Measurements from ENCODE around the gene UMAD1.
"Not testable (repeated sequence)": the region's sequence is repeated elsewhere in the genome, so short reads cannot be mapped to it uniquely, and the experiment has no call there.

Gene UMAD1

GRCh38 chr7:7803715-7804178, 163.2 kb downstream of the UMAD1 start:
- Mint-ChIP-seq H3K27me3 (ENCODE audit: low read depth) (no peaks in the 10 kb centered on the region), H3K9me3 (no peaks in the 10 kb centered on the region), H3K4me1 (peaks cover 7% of the 10 kb centered on the region), H3K27ac (peak overlapping the region in 1 of 3 experiments; percentile 1), H3K36me3 (ENCODE audit: low read depth) (no peaks in the 10 kb centered on the region), H3K4me3 (no peak overlapping the region)
- TF ChIP-seq CTCF (IDR thresholded peaks at IDR 0.05; ENCODE audit: unreplicated experiment in 3 of 3), result no peak

- H3K27me3 Mint-ChIP-seq (ENCODE audit: low read depth); H3K36me3 Mint-ChIP-seq (ENCODE audit: low read depth); H3K4me1 Mint-ChIP-seq; H3K4me3 Mint-ChIP-seq; H3K9me3 Mint-ChIP-seq; H3K27ac Mint-ChIP-seq: not testable (repeated sequence)
Measured at GRCh38 chr7:7804822-7805221, 164.3 kb downstream of the UMAD1 start.

GRCh38 chr7:7805511-7806153, 165.1 kb downstream of the UMAD1 start:
- Mint-ChIP-seq H3K4me1 (peaks cover 7% of the 10 kb centered on the region), H3K27ac (no peak overlapping the region), H3K36me3 (ENCODE audit: low read depth) (no peaks in the 10 kb centered on the region), H3K4me3 (no peak overlapping the region), H3K9me3 (no peaks in the 10 kb centered on the region), H3K27me3 (ENCODE audit: low read depth) (no peaks in the 10 kb centered on the region)
- TF ChIP-seq CTCF (IDR thresholded peaks at IDR 0.05; ENCODE audit: unreplicated experiment in 3 of 3), result no peak

- TF ChIP-seq CTCF (IDR thresholded peaks at IDR 0.05; ENCODE audit: unreplicated experiment in 3 of 3), result no peak
Measured at GRCh38 chr7:7808156-7808555, 167.6 kb downstream of the UMAD1 start.

GRCh38 chr7:7808626-7809025, 168.1 kb downstream of the UMAD1 start:
- no peak overlapping the region for H3K27ac Mint-ChIP-seq

More at GRCh38 chr7:7808156-7808555, 167.6 kb downstream of the UMAD1 start:
- H3K27me3 Mint-ChIP-seq (ENCODE audit: low read depth), result no peaks in the 10 kb centered on the region
- no peak overlapping the region for H3K27ac Mint-ChIP-seq
- peaks cover 7% of the 10 kb centered on the region for H3K4me1 Mint-ChIP-seq
- no peaks in the 10 kb centered on the region for H3K36me3 Mint-ChIP-seq (ENCODE audit: low read depth)
- H3K9me3 Mint-ChIP-seq, result no peaks in the 10 kb centered on the region
- no peak overlapping the region for H3K4me3 Mint-ChIP-seq

GRCh38 chr7:7810380-7810779, 169.8 kb downstream of the UMAD1 start:
- no peaks in the 10 kb centered on the region for H3K9me3 Mint-ChIP-seq
- H3K4me1 Mint-ChIP-seq, result no peaks in the 10 kb centered on the region
- no peak overlapping the region for H3K4me3 Mint-ChIP-seq
- no peaks in the 10 kb centered on the region for H3K27me3 Mint-ChIP-seq (ENCODE audit: low read depth)
- no peak overlapping the region for H3K27ac Mint-ChIP-seq
- peaks cover 4% of the 10 kb centered on the region for H3K36me3 Mint-ChIP-seq (ENCODE audit: low read depth)
- no peak for TF ChIP-seq CTCF (IDR thresholded peaks at IDR 0.05; ENCODE audit: unreplicated experiment in 3 of 3)

More at GRCh38 chr7:7808626-7809025, 168.1 kb downstream of the UMAD1 start:
- Mint-ChIP-seq H3K4me1 (peaks cover 6% of the 10 kb centered on the region), H3K4me3 (no peak overlapping the region), H3K36me3 (ENCODE audit: low read depth) (no peaks in the 10 kb centered on the region), H3K27me3 (ENCODE audit: low read depth) (no peaks in the 10 kb centered on the region), H3K9me3 (no peaks in the 10 kb centered on the region)
- TF ChIP-seq CTCF (IDR thresholded peaks at IDR 0.05; ENCODE audit: unreplicated experiment in 3 of 3), result no peak

All from nephron (organoid).